ENCODE results near the gene TNFRSF8.
"Not testable (repeated sequence)": the region's sequence is repeated elsewhere in the genome, so short reads cannot be mapped to it uniquely, and the experiment has no call there.

Gene TNFRSF8

GRCh38 chr1:12088607-12089006 is 25.5 kb downstream of the TNFRSF8 start:
- DNase-seq = peak in 2 of 4 experiments; percentile 44 to 52

GRCh38 chr1:12090326-12090725 is 27.2 kb downstream of the TNFRSF8 start:
- DNase-seq = no peak

GRCh38 chr1:12091191-12091590 is 28.1 kb downstream of the TNFRSF8 start:
- DNase-seq = no peak

DNA sequence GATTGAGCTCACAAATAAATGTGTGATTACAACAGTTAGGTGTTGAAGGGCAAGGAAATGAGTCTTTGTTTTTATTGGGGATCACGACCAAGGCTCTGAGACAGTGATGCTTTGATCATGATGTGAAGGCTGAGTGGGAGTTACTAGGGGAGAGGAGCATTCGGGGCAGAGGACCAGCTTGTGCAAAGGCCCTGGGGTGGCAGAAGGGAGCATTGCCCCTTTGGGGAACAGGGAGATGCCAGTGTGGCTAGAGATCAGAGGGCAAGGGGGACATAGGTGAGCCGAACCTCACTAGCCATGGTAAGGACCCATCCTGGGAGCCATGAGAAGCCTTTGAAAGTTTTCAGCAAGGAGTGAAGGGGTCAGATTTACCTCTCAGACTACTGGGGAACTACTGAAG is 31.1 kb downstream of the TNFRSF8 start:
- DNase-seq = no peak

- no peak for DNase-seq
Observed at GRCh38 chr1:12095452-12096263, 32.6 kb downstream of the TNFRSF8 start.

DNA sequence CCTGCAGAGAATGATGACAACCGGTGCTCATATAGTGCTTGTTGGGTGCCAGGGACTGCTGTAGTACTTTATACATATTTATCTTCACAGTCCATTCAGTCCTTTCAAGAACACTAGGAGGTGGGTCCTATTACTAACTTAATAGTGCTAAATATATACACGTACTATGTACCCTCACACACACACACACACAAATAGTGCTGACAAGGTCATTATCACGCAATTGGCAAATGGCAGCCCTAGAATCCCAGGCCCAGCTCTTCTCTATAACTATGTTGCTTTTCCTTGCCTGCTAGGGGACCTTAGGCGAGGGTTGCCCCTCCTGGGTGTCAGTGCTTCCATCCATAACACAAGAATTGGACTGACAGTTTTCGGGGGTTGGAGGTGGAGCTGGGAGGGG is 33.5 kb downstream of the TNFRSF8 start:
- no peak for DNase-seq

GRCh38 chr1:12097321-12097720 is 34.2 kb downstream of the TNFRSF8 start:
- no peak for DNase-seq

DNA sequence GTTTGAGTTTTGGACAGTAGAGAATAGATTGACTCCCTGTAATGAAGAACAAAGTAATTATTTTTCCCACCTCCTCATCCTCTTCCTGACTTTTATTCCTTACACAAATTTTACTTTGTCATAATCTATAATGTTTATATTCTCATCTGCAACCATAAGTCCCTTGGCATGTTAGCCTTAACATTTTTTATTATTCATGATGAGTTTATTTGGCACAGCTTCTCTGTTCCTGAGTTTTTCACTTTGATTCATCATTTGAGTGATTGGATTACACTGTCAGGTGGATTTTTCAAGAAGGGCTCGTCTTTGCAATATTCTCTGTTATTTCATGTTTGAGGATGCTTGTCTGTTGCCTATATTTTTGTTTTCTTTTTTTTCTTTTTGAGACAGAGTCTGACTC is 35.7 kb downstream of the TNFRSF8 start:
- no peak for DNase-seq

DNA sequence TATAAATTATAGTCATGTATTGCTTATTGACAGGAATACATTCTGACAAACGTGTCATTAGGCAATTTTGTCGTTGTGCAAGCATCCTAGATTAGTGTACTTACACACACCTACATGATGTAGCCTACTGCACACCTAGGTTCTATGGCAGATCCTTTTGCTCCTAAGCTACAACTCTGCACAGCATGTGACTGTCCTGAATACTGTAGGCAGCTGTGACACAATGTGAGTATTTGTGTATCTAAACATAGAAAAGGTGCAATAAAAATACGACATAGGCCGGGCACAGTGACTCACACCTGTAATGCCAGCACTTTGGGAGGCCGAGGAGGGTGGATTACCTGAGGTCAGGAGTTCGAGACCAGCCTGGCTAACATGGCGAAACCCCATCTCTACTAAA is 36.5 kb downstream of the TNFRSF8 start:
- no peak for DNase-seq

GRCh38 chr1:12100071-12100470 is 37.0 kb downstream of the TNFRSF8 start:
- no peak for DNase-seq

GRCh38 chr1:12101120-12101519 is 38.0 kb downstream of the TNFRSF8 start:
- DNase-seq = not testable (repeated sequence)

- no peak for DNase-seq
Observed at GRCh38 chr1:12102066-12102465, 39.0 kb downstream of the TNFRSF8 start.

GRCh38 chr1:12104417-12104816 is 41.3 kb downstream of the TNFRSF8 start:
- DNase-seq = no peak

DNA sequence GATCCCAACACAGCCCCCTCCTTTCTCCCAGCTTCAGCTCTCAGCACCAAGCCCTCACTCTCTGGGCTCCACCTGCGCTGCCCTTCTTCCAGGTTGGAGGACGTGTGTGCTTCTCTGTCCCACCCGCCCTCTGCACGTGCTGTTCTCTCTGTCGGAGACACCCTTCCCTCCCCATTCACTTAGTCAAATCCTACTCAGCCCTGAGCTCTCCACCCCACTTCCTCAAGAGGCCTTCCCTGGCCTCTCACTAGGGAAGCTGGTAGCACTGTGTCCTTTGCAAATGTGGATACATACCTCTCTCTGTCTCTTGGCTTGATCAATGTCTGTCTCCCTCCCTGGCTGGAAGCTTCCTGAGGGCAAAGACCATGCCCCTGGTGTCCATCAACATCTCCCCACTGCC is 43.0 kb downstream of the TNFRSF8 start:
- no peak for DNase-seq

GRCh38 chr1:12106861-12107260 is 43.8 kb downstream of the TNFRSF8 start:
- DNase-seq = not testable (repeated sequence)

DNA sequence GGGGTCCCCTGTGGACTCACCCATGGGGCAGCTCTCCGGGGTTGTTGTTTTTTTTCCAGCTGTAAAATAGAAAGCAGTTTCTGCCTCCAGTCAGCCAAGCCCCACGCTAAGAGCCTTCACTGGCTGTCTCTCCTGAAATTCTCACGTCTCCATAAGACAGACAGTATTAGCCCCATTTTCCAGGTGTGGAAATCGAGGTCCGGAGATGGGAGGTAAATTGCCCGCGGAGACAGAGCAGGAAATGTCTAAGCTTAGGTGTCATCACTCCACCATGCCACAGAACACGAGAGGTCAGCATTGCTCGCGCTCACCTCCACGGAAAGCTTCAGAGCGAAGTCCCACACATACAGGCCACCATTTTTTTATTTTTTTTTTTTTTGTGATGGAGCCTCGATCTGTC is 44.6 kb downstream of the TNFRSF8 start:
- no peak for DNase-seq

DNA sequence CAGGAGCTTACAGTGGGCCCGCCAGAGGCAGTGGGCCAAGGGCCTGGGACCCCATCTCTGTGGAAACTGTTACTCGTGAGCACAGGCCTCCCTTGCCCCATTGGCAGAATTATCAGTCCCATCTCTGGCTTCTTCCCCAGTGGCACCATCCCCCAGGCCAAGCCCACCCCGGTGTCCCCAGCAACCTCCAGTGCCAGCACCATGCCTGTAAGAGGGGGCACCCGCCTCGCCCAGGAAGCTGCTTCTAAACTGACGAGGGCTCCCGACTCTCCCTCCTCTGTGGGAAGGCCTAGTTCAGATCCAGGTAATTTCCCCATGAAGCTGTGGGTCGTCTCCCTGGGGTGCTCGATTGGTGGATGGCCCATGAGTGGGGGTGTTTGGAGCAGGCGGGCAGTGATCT is 46.8 kb downstream of the TNFRSF8 start:
- no peak for DNase-seq

- DNase-seq = no peak
Observed at GRCh38 chr1:12111741-12112140, 48.6 kb downstream of the TNFRSF8 start.

GRCh38 chr1:12112711-12113161 is 49.6 kb downstream of the TNFRSF8 start:
- DNase-seq = no peak

DNA sequence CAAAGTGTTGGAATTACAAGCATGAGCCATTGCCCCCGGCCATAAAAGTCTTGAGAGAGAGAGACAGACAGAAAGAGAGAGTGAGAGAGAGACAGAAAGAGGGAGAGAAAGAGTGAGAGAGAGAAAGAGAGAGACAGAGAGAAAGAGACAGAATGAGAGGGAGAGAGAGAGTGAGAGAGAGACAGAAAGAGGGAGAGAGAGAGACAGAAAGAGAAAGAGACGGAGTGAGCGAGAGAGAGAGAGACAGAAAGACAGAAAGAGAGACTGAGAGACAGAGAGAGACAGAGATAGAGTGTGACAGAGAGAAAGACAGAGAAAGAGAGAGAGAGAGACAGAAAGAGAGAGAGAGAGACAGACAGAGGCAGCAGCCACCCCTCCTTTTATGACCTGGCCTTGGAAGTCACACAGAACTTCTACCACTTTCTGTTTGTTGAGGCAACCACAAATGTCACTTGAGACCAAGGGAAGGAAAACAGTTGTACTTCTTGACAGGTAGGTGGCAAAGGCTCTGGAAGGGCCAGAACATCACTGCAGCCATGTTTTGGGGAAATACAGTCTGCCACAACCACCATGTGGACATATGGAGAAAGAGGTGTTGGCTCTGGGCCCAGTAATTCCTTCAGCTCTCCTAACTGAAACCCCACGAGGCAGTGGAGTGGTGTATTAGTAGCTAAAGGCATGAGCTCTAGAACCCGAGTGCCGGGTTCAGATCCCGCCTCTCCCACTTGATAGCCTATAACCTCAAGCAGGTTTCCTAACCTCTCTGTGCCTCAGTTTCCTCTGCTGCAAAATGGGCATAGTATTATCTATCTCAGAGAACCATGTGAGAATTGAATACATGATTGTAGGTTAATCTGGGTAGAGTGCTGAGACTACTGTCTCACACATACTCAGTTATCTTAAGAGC is 50.6 kb downstream of the TNFRSF8 start:
- DNase-seq = no peak

- DNase-seq = no peak
Observed at GRCh38 chr1:12114340-12114683, 51.2 kb downstream of the TNFRSF8 start.

DNA sequence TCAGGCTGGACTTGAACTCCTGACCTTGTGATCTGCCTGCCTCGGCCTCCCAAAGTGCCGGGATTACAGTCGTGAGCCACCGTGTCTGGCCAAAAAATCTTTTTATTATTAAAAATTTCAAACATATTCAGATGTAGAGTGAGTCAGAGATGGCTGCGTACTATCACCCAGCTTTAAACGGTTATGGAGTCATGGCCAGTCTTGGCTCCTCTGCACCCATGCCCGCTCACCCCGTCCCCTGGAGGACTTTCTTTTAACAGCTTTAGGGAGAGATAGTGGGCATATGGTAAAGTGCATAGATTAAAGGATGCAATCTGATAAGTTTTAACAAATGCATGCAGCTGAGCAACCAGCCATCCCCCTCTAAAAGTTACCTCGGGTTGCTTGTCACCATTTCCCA is 51.8 kb downstream of the TNFRSF8 start:
- DNase-seq = no peak

DNA sequence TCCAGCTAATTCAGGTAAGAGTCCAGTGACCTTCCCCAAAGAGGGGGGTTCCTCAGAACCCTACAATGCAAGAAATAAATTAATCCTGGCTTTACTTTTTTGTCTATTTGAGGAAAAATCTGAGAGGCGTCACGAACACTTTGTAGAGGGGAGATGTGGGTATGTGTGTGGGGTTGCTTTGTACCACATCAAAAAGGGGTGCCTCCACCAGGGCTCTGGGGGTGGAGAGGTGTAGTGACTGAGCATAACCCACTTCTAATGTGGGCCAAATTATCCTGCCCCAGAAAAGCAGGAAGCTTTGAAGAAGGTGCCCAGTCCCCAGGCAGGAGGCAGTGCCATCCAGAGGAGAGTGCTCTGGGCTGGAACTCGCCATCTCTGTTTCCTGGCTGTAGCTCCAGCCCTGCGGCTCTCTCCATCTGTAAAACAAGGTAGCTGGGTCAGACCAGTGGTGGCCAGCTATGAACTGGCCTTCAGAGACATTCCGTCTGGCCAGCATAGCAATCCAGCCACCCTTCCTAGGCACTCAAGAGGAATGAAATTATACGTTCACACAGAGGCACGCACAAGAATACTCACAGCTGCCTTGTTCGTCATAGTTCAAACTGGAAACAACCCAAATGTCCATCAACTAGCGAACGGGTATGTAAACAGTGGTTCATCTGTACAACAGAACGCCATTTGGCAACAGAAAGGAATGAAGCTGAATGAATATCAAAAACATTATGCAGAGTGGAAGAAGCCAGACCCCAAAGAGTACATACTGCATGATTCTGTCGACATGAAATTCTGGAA is 58.3 kb downstream of the TNFRSF8 start:
- no peak for DNase-seq

Data from activated CD4-positive, CD25-positive, alpha-beta regulatory T cell (primary cell).